Neuronal stem cell (in vitro differentiated cells): ENCODE measurements around the gene MBP.

Experiments
- DNase-seq: peaks from one replicate; pipeline ENCODE4 v3.0.0-alpha.2; 2013; ENCODE audit warnings: low spot score
- H2AFZ ChIP-seq: one replicate; pipeline ENCODE4 v1.6.1; 2013; ENCODE audit warnings: mild to moderate bottlenecking, low read length, inconsistent platforms
- H2AK5ac ChIP-seq: 2 replicates; pipeline ENCODE4 v1.6.1; 2013; ENCODE audit warnings: low read depth, mild to moderate bottlenecking, inconsistent platforms, low read length, moderate library complexity, mixed read lengths
- H2BK120ac ChIP-seq: 2 replicates; pipeline ENCODE4 v1.6.1; 2013; ENCODE audit warnings: low read depth, mild to moderate bottlenecking, inconsistent platforms, low read length, moderate library complexity, mixed read lengths
- H2BK12ac ChIP-seq: one replicate; pipeline ENCODE4 v1.6.1; 2013; ENCODE audit warnings: low read length, inconsistent platforms
- H2BK15ac ChIP-seq: 2 replicates; pipeline ENCODE4 v1.6.1; 2013; ENCODE audit warnings: mild to moderate bottlenecking, low read length, inconsistent platforms, mixed read lengths
- H2BK5ac ChIP-seq: one replicate; pipeline ENCODE4 v1.6.1; 2013; ENCODE audit warnings: inconsistent platforms, mild to moderate bottlenecking, low read length, moderate library complexity
- H3K14ac ChIP-seq: one replicate; pipeline ENCODE4 v1.6.1; 2013; ENCODE audit warnings: low read length, inconsistent platforms
- H3K18ac ChIP-seq: 2 replicates; pipeline ENCODE4 v1.6.1; 2013; ENCODE audit warnings: low read length, inconsistent platforms
- H3K23ac ChIP-seq: 2 replicates; pipeline ENCODE4 v1.6.1; 2013; ENCODE audit warnings: low read depth, mild to moderate bottlenecking, mixed read lengths, low read length, inconsistent platforms; ENCODE audit not compliant: poor library complexity
- H3K27ac ChIP-seq: replicated peaks from 3 replicates; pipeline ENCODE4 v1.5.1; 2013; ENCODE audit warnings: low read length, inconsistent platforms
- H3K27me3 ChIP-seq, 3 experiments: 2 replicates each; pipeline ENCODE4 v1.6.1; 2013; ENCODE audit warnings: low read length in 3 of 3, mild to moderate bottlenecking in 2 of 3, inconsistent platforms in 1 of 3, low read depth in 1 of 3, mixed read lengths in 1 of 3, moderate library complexity in 1 of 3; ENCODE audit not compliant: control insufficient read depth in 3 of 3, insufficient read depth in 3 of 3
- H3K36me3 ChIP-seq, 2 donors: replicated peaks in 1 of 2; 2 replicates each; pipeline ENCODE4 v1.6.1; 2013; ENCODE audit warnings: low read length in 2 of 2; ENCODE audit not compliant: control insufficient read depth in 2 of 2, insufficient read depth in 2 of 2
- H3K4ac ChIP-seq: 2 replicates; pipeline ENCODE4 v1.6.1; 2013; ENCODE audit warnings: inconsistent platforms, mild to moderate bottlenecking, low read length, moderate library complexity
- H3K4me1 ChIP-seq, 2 donors: 1 replicate in 1 of 2; 2 replicates in 1 of 2; pipeline ENCODE4 v1.6.1; 2013; ENCODE audit warnings: low read length in 2 of 2, low read depth in 1 of 2; ENCODE audit not compliant: control insufficient read depth in 2 of 2, insufficient read depth in 1 of 2
- H3K4me2 ChIP-seq: one replicate; pipeline ENCODE4 v1.6.1; 2013; ENCODE audit warnings: mild to moderate bottlenecking, low read length, inconsistent platforms; ENCODE audit not compliant: insufficient read depth, poor library complexity, severe bottlenecking
- H3K4me3 ChIP-seq, 2 donors: 2 replicates each; pipeline ENCODE4 v1.5.1; 2013; ENCODE audit warnings: low read length in 2 of 2, mild to moderate bottlenecking in 2 of 2, inconsistent platforms in 1 of 2, moderate library complexity in 1 of 2
- H3K79me1 ChIP-seq: one replicate; pipeline ENCODE4 v1.6.1; 2013; ENCODE audit warnings: low read depth, mild to moderate bottlenecking, inconsistent platforms, low read length, moderate library complexity
- H3K9ac ChIP-seq: one replicate; pipeline ENCODE4 v1.6.1; 2013; ENCODE audit warnings: mild to moderate bottlenecking, low read depth, low read length, inconsistent platforms; ENCODE audit not compliant: poor library complexity
- H3K9me3 ChIP-seq, 2 donors: replicated peaks in 1 of 2; 2 replicates each; pipeline versions ENCODE3 to v1.6.1; 2013; ENCODE audit warnings: low read length in 2 of 2, mild to moderate bottlenecking in 2 of 2, inconsistent platforms in 1 of 2, low read depth in 1 of 2, mixed read lengths in 1 of 2, moderate library complexity in 1 of 2; ENCODE audit not compliant: control insufficient read depth in 2 of 2, insufficient read depth in 1 of 2
- H4K8ac ChIP-seq: one replicate; pipeline ENCODE4 v1.6.1; 2013; ENCODE audit warnings: low read depth, mild to moderate bottlenecking, inconsistent platforms, low read length, moderate library complexity
- H4K91ac ChIP-seq: one replicate; pipeline ENCODE4 v1.6.1; 2013; ENCODE audit warnings: low read length, low read depth, mild to moderate bottlenecking, inconsistent platforms; ENCODE audit not compliant: poor library complexity
- WGBS, 2 donors: extraction: QIAGEN DNeasy Blood & Tissue Kit; methylation state at CpG; one replicate each; pipeline ENCODE4 v1.1.7; 2013; ENCODE audit warnings: missing lambda C conversion rate in 2 of 2, mixed read lengths in 1 of 2; ENCODE audit not compliant: insufficient read length in 2 of 2, insufficient replicate concordance in 1 of 2; ENCODE audit errors: extremely low coverage in 2 of 2; 5-methylcytosine and 5-hydroxymethylcytosine counted together

MBP gene

GRCh38 chr18:77009675-77010074, 122.9 kb downstream of the MBP start:
- no peak for DNase-seq
- Histone ChIP-seq H3K14ac (no peak overlapping the region), H3K4me1 (peaks cover 4 to 7% of the 10 kb centered on the region in 2 donors), H3K27ac (no peak overlapping the region), H3K9me3 (no peaks in the 10 kb centered on the region), H3K27me3 (peaks cover 0 to 29% (median 0%) of the 10 kb centered on the region in 3 experiments), H4K91ac (no peak overlapping the region), H2BK12ac (no peak overlapping the region), H3K36me3 (no peaks in the 10 kb centered on the region), H2AK5ac (no peak overlapping the region), H3K18ac (peak overlapping the region; percentile 27), H4K8ac (no peak overlapping the region), H2AFZ (no peak overlapping the region), H2BK15ac (no peak overlapping the region), H3K4ac (no peak overlapping the region), H2BK5ac (no peak overlapping the region), H3K79me1 (no peaks in the 10 kb centered on the region), H2BK120ac (no peak overlapping the region), H3K9ac (no peak overlapping the region), H3K23ac (no peak overlapping the region), H3K4me2 (no peak overlapping the region), H3K4me3 (no peak overlapping the region)
- whole genome bisulfite sequencing, 2 donors: no CpG with 5 or more reads among the region's 19 CpGs

- no peak overlapping the region for H3K14ac ChIP-seq
These were observed 123.8 kb downstream of the MBP start for GRCh38 chr18:77008576-77009315.

GRCh38 chr18:77008006-77008405, 124.6 kb downstream of the MBP start:
- H3K36me3 ChIP-seq: no peaks in the 10 kb centered on the region
- peaks cover 0 to 4% of the 10 kb centered on the region in 2 donors for H3K4me1 ChIP-seq
- H4K91ac ChIP-seq: no peak overlapping the region
- H3K4me2 ChIP-seq: no peak overlapping the region
- no peak overlapping the region for H2BK12ac ChIP-seq
- H3K18ac ChIP-seq: no peak overlapping the region
- H3K27me3 ChIP-seq: peaks cover 0 to 32% (median 0%) of the 10 kb centered on the region in 3 experiments
- no peaks in the 10 kb centered on the region for H3K9me3 ChIP-seq
- no peak for DNase-seq
- H2AFZ ChIP-seq: no peak overlapping the region
- H2BK15ac ChIP-seq: no peak overlapping the region
- H2BK120ac ChIP-seq: no peak overlapping the region
- H3K14ac ChIP-seq: peak overlapping the region; percentile 50
- no peak overlapping the region for H3K4me3 ChIP-seq
- peak overlapping the region; percentile 62 for H3K23ac ChIP-seq
- no CpG with 5 or more reads among the region's 13 CpGs for WGBS, 2 donors
- no peak overlapping the region for H3K27ac ChIP-seq
- peak overlapping the region; percentile 23 for H2AK5ac ChIP-seq
- no peak overlapping the region for H4K8ac ChIP-seq
- no peak overlapping the region for H2BK5ac ChIP-seq
- no peaks in the 10 kb centered on the region for H3K79me1 ChIP-seq
- H3K9ac ChIP-seq: no peak overlapping the region
- H3K4ac ChIP-seq: no peak overlapping the region

More at GRCh38 chr18:77008576-77009315, 123.8 kb downstream of the MBP start:
- H3K9me3 ChIP-seq: no peaks in the 10 kb centered on the region
- peak overlapping the region; percentile 31 for H3K23ac ChIP-seq
- H3K4ac ChIP-seq: no peak overlapping the region
- H3K18ac ChIP-seq: no peak overlapping the region
- H2BK12ac ChIP-seq: no peak overlapping the region
- no peaks in the 10 kb centered on the region for H3K36me3 ChIP-seq
- no peak for DNase-seq
- WGBS, 2 donors: no CpG with 5 or more reads among the region's 23 CpGs
- H3K4me2 ChIP-seq: no peak overlapping the region
- H2AFZ ChIP-seq: no peak overlapping the region
- no peak overlapping the region for H2BK5ac ChIP-seq
- no peak overlapping the region for H3K9ac ChIP-seq
- no peaks in the 10 kb centered on the region for H3K79me1 ChIP-seq
- H2AK5ac ChIP-seq: no peak overlapping the region
- no peak overlapping the region for H2BK120ac ChIP-seq
- no peak overlapping the region for H4K91ac ChIP-seq
- no peak overlapping the region for H3K27ac ChIP-seq
- no peak overlapping the region for H3K4me3 ChIP-seq
- H2BK15ac ChIP-seq: peak overlapping the region; percentile 40
- H3K4me1 ChIP-seq: peaks cover 3 to 4% of the 10 kb centered on the region in 2 donors
- H4K8ac ChIP-seq: no peak overlapping the region
- peaks cover 0 to 29% (median 0%) of the 10 kb centered on the region in 3 experiments for H3K27me3 ChIP-seq

- peak overlapping the region; percentile 60 for H3K18ac ChIP-seq
- peak overlapping the region; percentile 82 for H2AFZ ChIP-seq
- H3K4ac ChIP-seq: no peak overlapping the region
- no peak overlapping the region for H3K23ac ChIP-seq
- no peaks in the 10 kb centered on the region for H3K79me1 ChIP-seq
- H2AK5ac ChIP-seq: no peak overlapping the region
- no peak overlapping the region for H4K8ac ChIP-seq
- no peak overlapping the region for H2BK15ac ChIP-seq
- H3K4me2 ChIP-seq: no peak overlapping the region
- H3K14ac ChIP-seq: peak overlapping the region; percentile 60
- H3K27ac ChIP-seq: no peak overlapping the region
- H3K9me3 ChIP-seq: no peaks in the 10 kb centered on the region
- no peak for DNase-seq
- H3K4me1 ChIP-seq: peaks cover 0 to 4% of the 10 kb centered on the region in 2 donors
- peaks cover 0 to 38% (median 0%) of the 10 kb centered on the region in 3 experiments for H3K27me3 ChIP-seq
- no peak overlapping the region for H2BK5ac ChIP-seq
- no peak overlapping the region for H2BK120ac ChIP-seq
- no peak overlapping the region for H3K4me3 ChIP-seq
- H2BK12ac ChIP-seq: no peak overlapping the region
- no peak overlapping the region for H4K91ac ChIP-seq
- no peak overlapping the region for H3K9ac ChIP-seq
- WGBS, 2 donors: no CpG with 5 or more reads among the region's 12 CpGs
- no peaks in the 10 kb centered on the region for H3K36me3 ChIP-seq
These were observed 125.3 kb downstream of the MBP start for GRCh38 chr18:77007251-77007650.
